B cell (primary cell): Measurements from ENCODE around the gene NUDT14. TPM values are rescaled to one million over a fixed set of nuclear protein-coding genes. Genes with fewer than 3 reads are reported as not detected.

ENCODE experiments used
- ATAC-seq: fragments of 200-7000 bp; cut with Tn5 transposase; one replicate; pipeline ENCODE4 v1.10.0; 2021; ENCODE audit warnings: low read depth, mild to moderate bottlenecking, moderate number of reproducible peaks, moderate library complexity
- CTCF ChIA-PET: fragments of 350-600 bp; sonication (Branson Sonifier 250); formaldehyde crosslinking; loops from one replicate; lab custom pipeline; 2021; ENCODE audit warnings: antibody characterized with exemption, inconsistent platforms; lab: Charles Lee
- POLR2A ChIA-PET: fragments of 350-600 bp; sonication (Branson Sonifier 250); formaldehyde crosslinking; loops from one replicate; lab custom pipeline; 2021; ENCODE audit warnings: antibody characterized with exemption; lab: Charles Lee
- DNase-seq: peaks from one replicate; pipeline ENCODE4 v3.0.0; 2013
- H2AFZ ChIP-seq: 2 replicates; pipeline ENCODE4 v1.6.1; 2012; ENCODE audit warnings: mild to moderate bottlenecking, low read depth, low read length; ENCODE audit not compliant: insufficient read depth, poor library complexity, severe bottlenecking
- H3K27ac ChIP-seq, 2 donors: 1 replicate in 1 of 2; 2 replicates in 1 of 2; pipeline ENCODE4 v1.5.1; 2012 to 2013; ENCODE audit warnings: low read length in 2 of 2, mild to moderate bottlenecking in 2 of 2, moderate library complexity in 1 of 2
- H3K27me3 ChIP-seq, 4 experiments: fragments of 200-600 bp in 1 of 4; sonication (generic) in 1 of 4; replicated peaks in 1 of 4; 1 replicate in 2 of 4; 2 replicates in 2 of 4; pipeline versions ENCODE4 v1.6.1 to v1.7.0; 2013 to 2016; ENCODE audit warnings: low read length in 3 of 4, mild to moderate bottlenecking in 2 of 4, mixed read lengths in 1 of 4, moderate library complexity in 1 of 4; ENCODE audit not compliant: insufficient read depth in 4 of 4, control insufficient read depth in 3 of 4; ENCODE audit errors: control extremely low read depth in 1 of 4
- H3K36me3 ChIP-seq, 2 experiments: replicated peaks in 1 of 2; 1 replicate in 1 of 2; 2 replicates in 1 of 2; pipeline versions ENCODE4 v1.6.1 to v1.7.1; 2013; ENCODE audit warnings: low read length in 1 of 2; ENCODE audit not compliant: insufficient read depth in 2 of 2, control insufficient read depth in 1 of 2; ENCODE audit errors: control extremely low read depth in 1 of 2, extremely low read depth in 1 of 2
- H3K4me1 ChIP-seq, 2 donors: fragments of 200-600 bp in 1 of 2; sonication (generic) in 1 of 2; 1 replicate in 1 of 2; 2 replicates in 1 of 2; pipeline versions ENCODE4 v1.5.1 to v1.6.1; 2013 to 2017; ENCODE audit warnings: low read length in 2 of 2; ENCODE audit not compliant: control insufficient read depth in 2 of 2, insufficient read depth in 2 of 2
- H3K4me2 ChIP-seq: replicated peaks from 2 replicates; pipeline ENCODE3; 2012; ENCODE audit warnings: mild to moderate bottlenecking, low read depth, low read length; ENCODE audit not compliant: poor library complexity, severe bottlenecking
- H3K4me3 ChIP-seq, 5 experiments: fragments of 200-600 bp in 1 of 5; sonication (generic) in 1 of 5; 1 replicate in 3 of 5; 2 replicates in 2 of 5; pipeline versions ENCODE4 v1.5.1 to v1.7.0; 2011 to 2016; ENCODE audit warnings: low read length in 4 of 5, mild to moderate bottlenecking in 4 of 5, low read depth in 2 of 5, control low read depth in 1 of 5, moderate library complexity in 1 of 5; ENCODE audit not compliant: insufficient read depth in 1 of 5; ENCODE audit errors: control extremely low read depth in 1 of 5, extremely low read depth in 1 of 5
- H3K79me2 ChIP-seq: fragments of 200-600 bp; sonication (generic); one replicate; pipeline ENCODE4 v1.6.0; 2016; ENCODE audit warnings: low read length; ENCODE audit not compliant: control insufficient read depth, insufficient read depth
- H3K9ac ChIP-seq: fragments of 200-600 bp; sonication (generic); 2 replicates; pipeline ENCODE4 v1.6.1; 2017; ENCODE audit warnings: mild to moderate bottlenecking, low read length, moderate library complexity
- H3K9me3 ChIP-seq, 3 donors: one replicate each; pipeline versions ENCODE4 v1.6.1 to v1.7.1; 2013; ENCODE audit warnings: low read length in 2 of 3; ENCODE audit not compliant: control insufficient read depth in 2 of 3, insufficient read depth in 1 of 3; ENCODE audit errors: control extremely low read depth in 1 of 3
- H4K20me1 ChIP-seq: 2 replicates; pipeline ENCODE4 v1.6.0; 2012; ENCODE audit warnings: mild to moderate bottlenecking, low read length; ENCODE audit not compliant: insufficient read depth, control insufficient read depth, poor library complexity, severe bottlenecking
- H3K27ac Mint-ChIP-seq: one replicate; pipeline ENCODE4 v1.8.0; 2021; ENCODE audit warnings: mixed read lengths
- H3K27me3 Mint-ChIP-seq: one replicate; pipeline ENCODE4 v1.8.0; 2021; ENCODE audit warnings: mixed read lengths
- H3K4me1 Mint-ChIP-seq: one replicate; pipeline ENCODE4 v1.8.0; 2021; ENCODE audit warnings: mixed read lengths
- H3K4me3 Mint-ChIP-seq: one replicate; pipeline ENCODE4 v1.8.0; 2021; ENCODE audit warnings: mixed read lengths
- H3K9me3 Mint-ChIP-seq: one replicate; pipeline ENCODE4 v1.8.0; 2022; ENCODE audit warnings: mixed read lengths; ENCODE audit not compliant: insufficient read depth
- EZH2 ChIP-seq: IDR thresholded peaks from 2 replicates; pipeline ENCODE4 v1.6.1; 2012; ENCODE audit warnings: borderline replicate concordance, low read depth, mild to moderate bottlenecking, moderate library complexity, low read length; ENCODE audit not compliant: insufficient read depth, poor library complexity, severe bottlenecking
- WGBS: methylation state at CpG from one replicate; pipeline ENCODE4 v1.1.5; 2013; ENCODE audit warnings: missing lambda C conversion rate; ENCODE audit not compliant: insufficient coverage; 5-methylcytosine and 5-hydroxymethylcytosine counted together
- intact Hi-C: fragments of 100-400 bp; cut with micrococcal nuclease; formaldehyde crosslinking; loops from one replicate; pipeline ENCODE4 v1.10.0; 2022
- polyA plus RNA-seq: library from polyadenylated mRNA; depleted of rRNA; stranded (reverse); fragments of >200 nt; gene quantifications from 2 replicates; pipeline ENCODE4 v1.2.3, GENCODE V29; 2012
- total RNA-seq, 2 donors: library from RNA; stranded (reverse); fragments of 120-200 nt in 1 of 2; gene quantifications; 1 replicate in 1 of 2; 2 replicates in 1 of 2; pipeline versions ENCODE4 v1.2.3 to v1.2.4, GENCODE V29; 2013 to 2022
- TF ChIP-seq, protein P1 (sequence below): fragments of 200-600 bp; IDR thresholded peaks from one replicate; pipeline ENCODE4 v1.8.0; 2022; ENCODE audit warnings: antibody characterized with exemption, mild to moderate bottlenecking

The NUDT14 gene
- total and polyA plus RNA-seq, 2 donors (not counting 1 experiment from before 2014, with no cell fraction given), result 17.4 to 31.6 TPM

DNA sequence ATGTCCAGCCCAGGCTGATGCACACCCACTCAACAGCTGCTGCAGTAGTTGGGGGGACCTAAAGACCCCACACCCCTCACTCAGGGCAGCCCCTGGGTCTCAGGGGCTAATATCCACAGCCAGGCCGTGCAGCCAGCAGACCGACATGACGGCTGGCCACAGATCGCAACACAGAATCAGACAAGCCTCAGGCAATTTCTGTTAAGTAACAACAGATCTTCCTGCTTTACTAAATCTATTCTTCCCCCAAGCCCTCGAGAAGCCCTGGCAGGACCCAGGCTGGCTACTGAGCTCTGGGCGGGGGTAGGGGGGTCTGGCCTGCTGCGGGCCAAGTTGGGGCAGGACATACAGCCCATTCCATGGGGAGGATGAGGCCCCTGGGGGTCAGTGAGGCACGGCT is 28.0 kb upstream of the NUDT14 start:
- Mint-ChIP-seq H3K4me3 (no peak overlapping the region), H3K27ac (no peak overlapping the region), H3K9me3 (no peaks in the 10 kb centered on the region), H3K4me1 (peaks cover 9% of the 10 kb centered on the region), H3K27me3 (no peaks in the 10 kb centered on the region)
- DNase-seq, result no peak
- H3K4me1 ChIP-seq, result peaks cover 3 to 7% of the 10 kb centered on the region in 2 donors
- TF ChIP-seq, protein P1, sequence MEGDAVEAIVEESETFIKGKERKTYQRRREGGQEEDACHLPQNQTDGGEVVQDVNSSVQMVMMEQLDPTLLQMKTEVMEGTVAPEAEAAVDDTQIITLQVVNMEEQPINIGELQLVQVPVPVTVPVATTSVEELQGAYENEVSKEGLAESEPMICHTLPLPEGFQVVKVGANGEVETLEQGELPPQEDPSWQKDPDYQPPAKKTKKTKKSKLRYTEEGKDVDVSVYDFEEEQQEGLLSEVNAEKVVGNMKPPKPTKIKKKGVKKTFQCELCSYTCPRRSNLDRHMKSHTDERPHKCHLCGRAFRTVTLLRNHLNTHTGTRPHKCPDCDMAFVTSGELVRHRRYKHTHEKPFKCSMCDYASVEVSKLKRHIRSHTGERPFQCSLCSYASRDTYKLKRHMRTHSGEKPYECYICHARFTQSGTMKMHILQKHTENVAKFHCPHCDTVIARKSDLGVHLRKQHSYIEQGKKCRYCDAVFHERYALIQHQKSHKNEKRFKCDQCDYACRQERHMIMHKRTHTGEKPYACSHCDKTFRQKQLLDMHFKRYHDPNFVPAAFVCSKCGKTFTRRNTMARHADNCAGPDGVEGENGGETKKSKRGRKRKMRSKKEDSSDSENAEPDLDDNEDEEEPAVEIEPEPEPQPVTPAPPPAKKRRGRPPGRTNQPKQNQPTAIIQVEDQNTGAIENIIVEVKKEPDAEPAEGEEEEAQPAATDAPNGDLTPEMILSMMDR, result no peak
- TF ChIP-seq EZH2, result no peak
- H3K79me2 ChIP-seq, result no peaks in the 10 kb centered on the region
- no peak overlapping the region for H3K9ac ChIP-seq
- H3K4me3 ChIP-seq, result no peak overlapping the region
- H3K27ac ChIP-seq, result no peak overlapping the region
- H3K4me2 ChIP-seq, result no peak overlapping the region
- ChIA-PET CTCF (no interaction called here), POLR2A (no interaction called here)
- 100% methylated on average over 6 of the region's 8 CpGs for WGBS
- H2AFZ ChIP-seq, result no peak overlapping the region
- H3K9me3 ChIP-seq, result no peaks in the 10 kb centered on the region
- H3K27me3 ChIP-seq, result peaks cover 0 to under 1% (median 0%) of the 10 kb centered on the region in 4 experiments
- intact Hi-C loops, result no loop called here
- ATAC-seq, result no peak
- peaks cover 0 to 13% of the 10 kb centered on the region in 2 experiments for H3K36me3 ChIP-seq
- H4K20me1 ChIP-seq, result peaks cover 4% of the 10 kb centered on the region

DNA sequence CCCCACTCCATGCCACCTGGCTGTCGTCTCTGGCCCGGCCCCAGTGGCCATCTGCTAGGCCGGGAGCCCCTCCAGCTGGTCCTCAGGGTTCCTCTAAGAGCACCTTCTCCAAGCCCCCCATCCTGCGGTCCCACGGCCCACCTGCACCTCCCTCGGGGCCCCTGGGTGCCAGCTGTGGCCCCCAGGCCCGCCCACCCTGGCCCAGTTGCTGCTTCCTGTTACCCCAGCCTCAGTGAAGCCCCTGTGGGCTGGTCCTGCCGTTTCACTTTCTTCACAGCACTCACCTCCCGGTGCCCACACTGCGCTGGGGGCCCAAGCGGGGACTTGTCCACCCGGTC is 27.6 kb upstream of the NUDT14 start:
- H3K9me3 Mint-ChIP-seq, result no peaks in the 10 kb centered on the region
- peaks cover 3 to 7% of the 10 kb centered on the region in 2 donors for H3K4me1 ChIP-seq
- no peak overlapping the region for H3K4me3 Mint-ChIP-seq
- H3K27me3 Mint-ChIP-seq, result no peaks in the 10 kb centered on the region
- peaks cover under 1% of the 10 kb centered on the region for H4K20me1 ChIP-seq
- intact Hi-C loops, result no loop called here
- no peak for ATAC-seq
- H3K27ac ChIP-seq, result no peak overlapping the region
- 74% methylated on average over 12 of the region's 12 CpGs for WGBS
- no peak for DNase-seq
- peaks cover 0 to 4% (median 0%) of the 10 kb centered on the region in 4 experiments for H3K27me3 ChIP-seq
- peaks cover 0 to 13% of the 10 kb centered on the region in 2 experiments for H3K36me3 ChIP-seq
- H3K4me1 Mint-ChIP-seq, result peaks cover 9% of the 10 kb centered on the region
- H3K9me3 ChIP-seq, result no peaks in the 10 kb centered on the region
- ChIA-PET POLR2A (interaction anchor here (0.6 kb wide), 1 partner anchor 48 kb away, joined by 13 read pairs; no protein-coding TSS in a partner anchor), CTCF (no interaction called here)
- no peaks in the 10 kb centered on the region for H3K79me2 ChIP-seq
- no peak overlapping the region for H3K4me2 ChIP-seq
- H3K9ac ChIP-seq, result no peak overlapping the region
- TF ChIP-seq, protein P1, result no peak
- no peak for TF ChIP-seq EZH2
- no peak overlapping the region for H3K4me3 ChIP-seq
- no peak overlapping the region for H3K27ac Mint-ChIP-seq
- no peak overlapping the region for H2AFZ ChIP-seq
